Neuronal stem cell (in vitro differentiated cells): ENCODE data around the gene RGSL1.
A peak's percentile ranks its signal among the peaks of the same experiment; 100 is the strongest.

Experiments used
- DNase-seq: peaks from one replicate; pipeline ENCODE4 v3.0.0-alpha.2; 2013; ENCODE audit warnings: low spot score
- H2AFZ ChIP-seq: one replicate; pipeline ENCODE4 v1.6.1; 2013; ENCODE audit warnings: mild to moderate bottlenecking, low read length, inconsistent platforms
- H2AK5ac ChIP-seq: 2 replicates; pipeline ENCODE4 v1.6.1; 2013; ENCODE audit warnings: low read depth, mild to moderate bottlenecking, inconsistent platforms, low read length, moderate library complexity, mixed read lengths
- H2BK120ac ChIP-seq: 2 replicates; pipeline ENCODE4 v1.6.1; 2013; ENCODE audit warnings: low read depth, mild to moderate bottlenecking, inconsistent platforms, low read length, moderate library complexity, mixed read lengths
- H2BK12ac ChIP-seq: one replicate; pipeline ENCODE4 v1.6.1; 2013; ENCODE audit warnings: low read length, inconsistent platforms
- H2BK15ac ChIP-seq: 2 replicates; pipeline ENCODE4 v1.6.1; 2013; ENCODE audit warnings: mild to moderate bottlenecking, low read length, inconsistent platforms, mixed read lengths
- H2BK5ac ChIP-seq: one replicate; pipeline ENCODE4 v1.6.1; 2013; ENCODE audit warnings: inconsistent platforms, mild to moderate bottlenecking, low read length, moderate library complexity
- H3K14ac ChIP-seq: one replicate; pipeline ENCODE4 v1.6.1; 2013; ENCODE audit warnings: low read length, inconsistent platforms
- H3K18ac ChIP-seq: 2 replicates; pipeline ENCODE4 v1.6.1; 2013; ENCODE audit warnings: low read length, inconsistent platforms
- H3K23ac ChIP-seq: 2 replicates; pipeline ENCODE4 v1.6.1; 2013; ENCODE audit warnings: low read depth, mild to moderate bottlenecking, mixed read lengths, low read length, inconsistent platforms; ENCODE audit not compliant: poor library complexity
- H3K27ac ChIP-seq: replicated peaks from 3 replicates; pipeline ENCODE4 v1.5.1; 2013; ENCODE audit warnings: low read length, inconsistent platforms
- H3K27me3 ChIP-seq, 3 experiments: 2 replicates each; pipeline ENCODE4 v1.6.1; 2013; ENCODE audit warnings: low read length in 3 of 3, mild to moderate bottlenecking in 2 of 3, inconsistent platforms in 1 of 3, low read depth in 1 of 3, mixed read lengths in 1 of 3, moderate library complexity in 1 of 3; ENCODE audit not compliant: control insufficient read depth in 3 of 3, insufficient read depth in 3 of 3
- H3K36me3 ChIP-seq, 2 donors: replicated peaks in 1 of 2; 2 replicates each; pipeline ENCODE4 v1.6.1; 2013; ENCODE audit warnings: low read length in 2 of 2; ENCODE audit not compliant: control insufficient read depth in 2 of 2, insufficient read depth in 2 of 2
- H3K4ac ChIP-seq: 2 replicates; pipeline ENCODE4 v1.6.1; 2013; ENCODE audit warnings: inconsistent platforms, mild to moderate bottlenecking, low read length, moderate library complexity
- H3K4me1 ChIP-seq, 2 donors: 1 replicate in 1 of 2; 2 replicates in 1 of 2; pipeline ENCODE4 v1.6.1; 2013; ENCODE audit warnings: low read length in 2 of 2, low read depth in 1 of 2; ENCODE audit not compliant: control insufficient read depth in 2 of 2, insufficient read depth in 1 of 2
- H3K4me2 ChIP-seq: one replicate; pipeline ENCODE4 v1.6.1; 2013; ENCODE audit warnings: mild to moderate bottlenecking, low read length, inconsistent platforms; ENCODE audit not compliant: insufficient read depth, poor library complexity, severe bottlenecking
- H3K4me3 ChIP-seq, 2 donors: 2 replicates each; pipeline ENCODE4 v1.5.1; 2013; ENCODE audit warnings: low read length in 2 of 2, mild to moderate bottlenecking in 2 of 2, inconsistent platforms in 1 of 2, moderate library complexity in 1 of 2
- H3K79me1 ChIP-seq: one replicate; pipeline ENCODE4 v1.6.1; 2013; ENCODE audit warnings: low read depth, mild to moderate bottlenecking, inconsistent platforms, low read length, moderate library complexity
- H3K9ac ChIP-seq: one replicate; pipeline ENCODE4 v1.6.1; 2013; ENCODE audit warnings: mild to moderate bottlenecking, low read depth, low read length, inconsistent platforms; ENCODE audit not compliant: poor library complexity
- H3K9me3 ChIP-seq, 2 donors: replicated peaks in 1 of 2; 2 replicates each; pipeline versions ENCODE3 to v1.6.1; 2013; ENCODE audit warnings: low read length in 2 of 2, mild to moderate bottlenecking in 2 of 2, inconsistent platforms in 1 of 2, low read depth in 1 of 2, mixed read lengths in 1 of 2, moderate library complexity in 1 of 2; ENCODE audit not compliant: control insufficient read depth in 2 of 2, insufficient read depth in 1 of 2
- H4K8ac ChIP-seq: one replicate; pipeline ENCODE4 v1.6.1; 2013; ENCODE audit warnings: low read depth, mild to moderate bottlenecking, inconsistent platforms, low read length, moderate library complexity
- H4K91ac ChIP-seq: one replicate; pipeline ENCODE4 v1.6.1; 2013; ENCODE audit warnings: low read length, low read depth, mild to moderate bottlenecking, inconsistent platforms; ENCODE audit not compliant: poor library complexity
- whole genome bisulfite sequencing, 2 donors: extraction: QIAGEN DNeasy Blood & Tissue Kit; methylation state at CpG; one replicate each; pipeline ENCODE4 v1.1.7; 2013; ENCODE audit warnings: missing lambda C conversion rate in 2 of 2, mixed read lengths in 1 of 2; ENCODE audit not compliant: insufficient read length in 2 of 2, insufficient replicate concordance in 1 of 2; ENCODE audit errors: extremely low coverage in 2 of 2; 5-methylcytosine and 5-hydroxymethylcytosine counted together

RGSL1 gene

GRCh38 chr1:182587093-182587492, 137.1 kb downstream of the RGSL1 start:
- H2BK120ac ChIP-seq: no peak overlapping the region
- no peaks in the 10 kb centered on the region for H3K36me3 ChIP-seq
- no peak overlapping the region for H3K18ac ChIP-seq
- no peak overlapping the region for H3K4me2 ChIP-seq
- no peak overlapping the region for H3K27ac ChIP-seq
- H3K79me1 ChIP-seq: no peaks in the 10 kb centered on the region
- H2BK12ac ChIP-seq: no peak overlapping the region
- H3K9ac ChIP-seq: no peak overlapping the region
- no peak for DNase-seq
- H3K4me1 ChIP-seq: peaks cover 0 to 2% of the 10 kb centered on the region in 2 donors
- no peaks in the 10 kb centered on the region for H3K27me3 ChIP-seq
- H3K4ac ChIP-seq: no peak overlapping the region
- no peak overlapping the region for H2AK5ac ChIP-seq
- no peak overlapping the region for H3K14ac ChIP-seq
- H2AFZ ChIP-seq: no peak overlapping the region
- H3K23ac ChIP-seq: no peak overlapping the region
- no peak overlapping the region for H2BK5ac ChIP-seq
- no peak overlapping the region for H3K4me3 ChIP-seq
- H4K8ac ChIP-seq: no peak overlapping the region
- H3K9me3 ChIP-seq: peaks cover 4 to 7% of the 10 kb centered on the region in 2 donors
- no peak overlapping the region for H2BK15ac ChIP-seq
- no peak overlapping the region for H4K91ac ChIP-seq
- no CpG with 5 or more reads among the region's 1 CpG for WGBS, 2 donors

GRCh38 chr1:182587666-182588499, 137.9 kb downstream of the RGSL1 start:
- H3K27ac ChIP-seq: no peak overlapping the region
- H3K4me2 ChIP-seq: no peak overlapping the region
- peaks cover 4 to 7% of the 10 kb centered on the region in 2 donors for H3K9me3 ChIP-seq
- no peak overlapping the region for H2BK12ac ChIP-seq
- DNase-seq: no peak
- peak overlapping the region; percentile 98 for H2AFZ ChIP-seq
- H3K14ac ChIP-seq: no peak overlapping the region
- H2BK5ac ChIP-seq: no peak overlapping the region
- no peak overlapping the region for H4K8ac ChIP-seq
- no CpG with 5 or more reads among the region's 4 CpGs for WGBS, 2 donors
- H3K4me3 ChIP-seq: peak overlapping the region in 1 of 2 donors; percentile 58
- H2BK15ac ChIP-seq: no peak overlapping the region
- H2BK120ac ChIP-seq: no peak overlapping the region
- H4K91ac ChIP-seq: no peak overlapping the region
- H3K9ac ChIP-seq: no peak overlapping the region
- no peak overlapping the region for H3K4ac ChIP-seq
- H3K23ac ChIP-seq: no peak overlapping the region
- H3K18ac ChIP-seq: no peak overlapping the region
- H3K36me3 ChIP-seq: no peaks in the 10 kb centered on the region
- no peaks in the 10 kb centered on the region for H3K79me1 ChIP-seq
- no peaks in the 10 kb centered on the region for H3K27me3 ChIP-seq
- no peak overlapping the region for H2AK5ac ChIP-seq
- H3K4me1 ChIP-seq: peaks cover 0 to 2% of the 10 kb centered on the region in 2 donors

- Histone ChIP-seq H4K8ac (no peak within 1 kb of the TSS), H3K9me3 (peaks cover 4 to 7% of the 10 kb centered on the region in 2 donors), H2AFZ (peak within 1 kb of the TSS; percentile 98), H2AK5ac (no peak within 1 kb of the TSS), H3K9ac (no peak within 1 kb of the TSS), H3K36me3 (no peaks in the 10 kb centered on the region), H2BK120ac (no peak within 1 kb of the TSS), H3K4me3 (peak within 1 kb of the TSS; percentile 33 to 58), H2BK12ac (no peak within 1 kb of the TSS), H3K4me1 (peaks cover 0 to 2% of the 10 kb centered on the region in 2 donors), H3K27me3 (no peaks in the 10 kb centered on the region), H4K91ac (no peak within 1 kb of the TSS), H2BK15ac (no peak within 1 kb of the TSS), H3K27ac (no peak within 1 kb of the TSS), H3K4ac (no peak within 1 kb of the TSS), H3K18ac (no peak within 1 kb of the TSS), H3K23ac (no peak within 1 kb of the TSS), H3K14ac (no peak within 1 kb of the TSS), H3K4me2 (peak within 1 kb of the TSS; percentile 47), H2BK5ac (no peak within 1 kb of the TSS), H3K79me1 (no peaks in the 10 kb centered on the region)
- DNase-seq: no peak
- no CpG with 5 or more reads among the region's 20 CpGs for WGBS, 2 donors
Measured at GRCh38 chr1:182588500-182589396, 138.8 kb downstream of the RGSL1 start, which contains the start of gene RNASEL. TSS of gene RNASEL (minus strand) at chr1:182589256. CDS start at chr1:182586806, 2,450 bp downstream.

GRCh38 chr1:182589520-182589919, 139.6 kb downstream of the RGSL1 start:
- DNase-seq: no peak
- Histone ChIP-seq H2BK15ac (no peak overlapping the region), H3K18ac (no peak overlapping the region), H3K9ac (no peak overlapping the region), H3K27ac (no peak overlapping the region), H3K36me3 (no peaks in the 10 kb centered on the region), H3K79me1 (no peaks in the 10 kb centered on the region), H3K4me3 (no peak overlapping the region), H2BK5ac (no peak overlapping the region), H3K4me2 (no peak overlapping the region), H2AFZ (peak overlapping the region; percentile 98), H2BK12ac (no peak overlapping the region), H2AK5ac (no peak overlapping the region), H4K8ac (no peak overlapping the region), H4K91ac (no peak overlapping the region), H3K27me3 (no peaks in the 10 kb centered on the region), H2BK120ac (no peak overlapping the region), H3K4me1 (peaks cover 0 to 2% of the 10 kb centered on the region in 2 donors), H3K9me3 (peaks cover 4 to 7% of the 10 kb centered on the region in 2 donors), H3K4ac (no peak overlapping the region), H3K23ac (no peak overlapping the region), H3K14ac (no peak overlapping the region)
- no CpG with 5 or more reads among the region's 3 CpGs for WGBS, 2 donors
